Astrocyte of the spinal cord (primary cell): ENCODE measurements around the gene RHBDL2.
"Not testable (repeated sequence)": the region's sequence is repeated elsewhere in the genome, so short reads cannot be mapped to it uniquely, and the experiment has no call there.

Source experiments
- DNase-seq: peaks from one replicate; pipeline ENCODE4 v3.0.0; 2011; ENCODE audit warnings: low read depth, low spot score
- H3K4me3 ChIP-seq: 2 replicates; pipeline ENCODE4 v1.5.1; 2011; ENCODE audit warnings: low read depth, mild to moderate bottlenecking, low read length, moderate library complexity
- CTCF ChIP-seq: IDR thresholded peaks from 2 replicates; pipeline ENCODE4 v1.5.1; 2012; ENCODE audit warnings: low read depth, mild to moderate bottlenecking, low read length, inconsistent platforms
- in situ Hi-C: cut with HindIII; loops from 2 replicates; pipeline ENCODE4 v1.10.0; 2017; ENCODE audit warnings: low sequenced_read_pairs

Gene RHBDL2

GRCh38 chr1:38918568-38918967 lies 23.1 kb downstream of the RHBDL2 start:
- no peak overlapping the region for H3K4me3 ChIP-seq
- in situ Hi-C loops = no loop called here
- no peak for DNase-seq
- no peak for TF ChIP-seq CTCF

GRCh38 chr1:38917772-38918171 lies 23.9 kb downstream of the RHBDL2 start:
- TF ChIP-seq CTCF = no peak
- DNase-seq = no peak
- in situ Hi-C loops = no loop called here
- H3K4me3 ChIP-seq = no peak overlapping the region

- no peak for TF ChIP-seq CTCF
- no peak for DNase-seq
- in situ Hi-C loops = no loop called here
- H3K4me3 ChIP-seq = no peak overlapping the region
These were observed 24.3 kb downstream of the RHBDL2 start for GRCh38 chr1:38917337-38917736.

DNA sequence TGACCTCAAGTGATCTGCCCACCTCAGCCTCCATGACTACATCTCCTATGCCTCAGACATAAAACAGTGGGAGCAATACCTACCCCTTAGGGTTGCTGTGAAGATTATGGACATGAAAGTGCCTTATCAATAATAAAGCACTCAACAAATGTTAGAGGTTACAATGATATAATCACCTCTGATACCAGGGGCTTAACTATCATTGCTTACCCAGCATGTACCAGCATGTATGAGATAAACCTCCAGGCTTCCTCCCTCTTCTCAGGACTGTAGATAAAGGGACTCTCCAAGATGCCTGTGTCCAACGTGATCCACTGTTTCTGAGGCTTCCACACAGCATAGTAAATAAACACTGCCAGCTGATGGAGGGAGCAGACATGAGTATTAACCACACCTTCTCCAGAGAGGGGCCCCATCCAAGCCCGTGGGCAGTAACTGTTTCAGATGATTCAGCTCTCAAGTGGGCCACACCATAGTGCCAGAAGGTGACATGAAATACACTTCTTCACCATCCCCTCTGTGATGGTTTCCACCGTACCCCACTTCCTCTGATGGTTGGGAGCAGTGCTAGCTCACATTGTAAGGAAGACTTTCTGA lies 26.2 kb downstream of the RHBDL2 start:
- no peak for TF ChIP-seq CTCF
- no peak for DNase-seq
- H3K4me3 ChIP-seq = no peak overlapping the region
- in situ Hi-C loops = no loop called here

DNA sequence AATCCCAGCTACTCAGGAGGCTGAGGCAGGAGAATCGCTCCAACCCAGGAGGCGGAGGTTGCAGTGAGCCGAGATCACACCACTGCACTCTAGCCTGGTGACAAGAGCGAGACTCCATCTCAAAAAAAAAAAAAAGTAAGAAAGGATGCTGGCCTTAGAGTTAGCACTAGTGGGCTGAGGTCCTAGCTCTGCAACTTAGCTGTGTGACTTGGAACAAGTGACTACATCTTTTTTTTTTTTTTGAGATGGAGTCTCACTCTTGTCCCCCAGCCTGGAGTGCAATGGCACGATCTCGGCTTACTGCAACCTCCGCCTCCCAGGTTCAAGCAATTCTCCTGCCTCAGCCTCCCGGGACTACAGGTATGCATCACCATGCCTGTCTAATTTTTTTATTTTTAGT lies 26.7 kb downstream of the RHBDL2 start:
- in situ Hi-C loops, DNase-seq, H3K4me3 ChIP-seq: not testable (repeated sequence)

DNA sequence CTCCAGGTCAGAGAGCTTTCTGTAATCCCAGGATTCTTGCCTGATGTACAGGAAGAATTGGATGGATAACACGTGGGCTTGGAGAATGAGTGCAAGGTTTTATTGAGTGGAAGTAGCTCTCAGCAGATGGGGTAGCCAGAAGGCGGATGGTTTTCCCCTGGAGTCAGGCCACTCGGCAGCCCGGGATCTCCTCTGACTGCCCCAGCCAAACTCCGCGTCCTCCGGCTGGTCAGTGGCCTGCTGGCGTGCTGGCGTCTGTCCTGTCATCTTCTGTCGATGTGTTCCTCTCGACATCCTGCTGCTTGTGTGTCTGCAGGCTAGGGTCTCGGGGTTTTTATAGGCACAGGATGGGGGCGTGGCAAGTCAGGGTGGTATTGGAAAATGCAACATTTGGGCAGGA lies 32.8 kb downstream of the RHBDL2 start:
- H3K4me3 ChIP-seq = no peak overlapping the region
- in situ Hi-C loops = no loop called here
- TF ChIP-seq CTCF = no peak
- DNase-seq = no peak

- no peak overlapping the region for H3K4me3 ChIP-seq
- in situ Hi-C loops = no loop called here
- no peak for TF ChIP-seq CTCF
- no peak for DNase-seq
These were observed 35.6 kb downstream of the RHBDL2 start for GRCh38 chr1:38905985-38906384.
